ENCODE results near the gene LAMB4. TPM values are rescaled to one million over a fixed set of nuclear protein-coding genes. Genes with fewer than 3 reads are reported as not detected.

The LAMB4 gene
- total and polyA plus RNA-seq, 2 of the 8 experiments (the other 6 are each of a cell fraction or from before 2014, with no cell fraction given), result not detected

DNA sequence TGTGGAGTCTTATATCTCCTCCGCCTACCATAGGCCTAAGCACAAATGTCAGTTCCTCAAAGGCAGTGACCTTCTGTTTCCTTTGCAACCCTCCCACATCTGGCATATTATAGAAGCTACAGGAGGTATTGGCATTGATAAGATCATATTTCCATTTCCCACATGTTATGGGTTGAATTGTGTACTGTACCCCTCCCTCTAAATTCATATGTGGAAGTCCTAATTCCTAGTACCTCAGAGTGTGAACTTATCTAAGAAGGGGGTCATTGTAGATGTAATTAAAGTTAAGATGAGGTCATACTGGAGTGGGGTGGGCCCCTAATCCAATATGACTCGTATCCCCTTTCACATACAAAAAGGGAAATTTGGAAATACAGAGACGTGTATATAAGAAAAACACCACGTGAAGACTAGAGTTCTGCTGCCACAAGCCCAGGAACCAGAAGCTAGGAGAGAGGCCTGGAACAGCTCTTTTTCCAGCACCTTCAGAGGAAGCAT is 6.1 kb upstream of the LAMB4 start:
- no peak for FAIRE-seq
- WGBS, 2 experiments (ENCODE audit: extremely low coverage in 1 of 2, insufficient coverage in 1 of 2, insufficient read length in 1 of 2, insufficient replicate concordance in 2 of 2, low coverage in 1 of 2, low lambda C conversion rate in 2 of 2, missing lambda C conversion rate in 1 of 2), result 95% methylated on average over 4 of the region's 4 CpGs; no CpG with 5 or more reads in 1 of the 2 experiments

More for the DNA sequence above, 6.1 kb upstream of the LAMB4 start:
- Histone ChIP-seq H3K27ac (ENCODE audit: low read depth, low read length) (no peak overlapping the region), H2AK5ac (ENCODE audit: low read depth, low read length) (no peak overlapping the region), H2AFZ (ENCODE audit: low read length) (no peak overlapping the region), H2BK5ac (ENCODE audit: low read depth, low read length) (no peak overlapping the region), H3K18ac (ENCODE audit: extremely low read depth, low read length) (no peak overlapping the region), H3K79me2 (ENCODE audit: control insufficient read depth in 1 of 2, insufficient read depth in 2 of 2, low read length in 2 of 2) (no peaks in the 10 kb centered on the region), H3K79me1 (ENCODE audit: low read depth, low read length) (no peaks in the 10 kb centered on the region), H2BK20ac (ENCODE audit: low read length) (no peak overlapping the region), H2BK15ac (ENCODE audit: low read length) (no peak overlapping the region), H4K91ac (replicated peaks; ENCODE audit: insufficient read length, low read length) (no peak overlapping the region), H3K4me3 (ENCODE audit: extremely low read depth in 1 of 4, insufficient read depth in 2 of 4, low read depth in 3 of 4, low read length in 4 of 4) (no peak overlapping the region), H3K4me1 (replicated peaks in 1 of 4; ENCODE audit: control insufficient read depth in 3 of 4, insufficient read depth in 4 of 4, low read length in 3 of 4) (peaks cover 0 to 6% (median 1%) of the 10 kb centered on the region in 4 experiments; a peak in 1 of 7 replicates), H2BK12ac (ENCODE audit: low read depth, low read length) (no peak overlapping the region), H3K23ac (ENCODE audit: insufficient read length) (no peak overlapping the region), H2BK120ac (replicated peaks; ENCODE audit: low read depth, low read length) (no peak overlapping the region), H4K8ac (ENCODE audit: extremely low read depth, insufficient read depth, low read length) (no peak overlapping the region), H3K56ac (replicated peaks; ENCODE audit: insufficient read length, low read depth, low read length) (no peak overlapping the region), H3K36me3 (ENCODE audit: control insufficient read depth in 2 of 4, insufficient read depth in 4 of 4, low read length in 3 of 4) (no peaks in the 10 kb centered on the region), H3K27me3 (replicated peaks in 1 of 4; ENCODE audit: control insufficient read depth in 3 of 4, extremely low read depth in 1 of 4, insufficient read depth in 3 of 4, low read length in 3 of 4) (no peaks in the 10 kb centered on the region), H4K20me1 (replicated peaks in 1 of 2; ENCODE audit: control insufficient read depth in 1 of 2, insufficient read depth in 2 of 2, low read length in 2 of 2) (no peaks in the 10 kb centered on the region), H3K14ac (ENCODE audit: insufficient read length) (no peak overlapping the region), H3K4ac (replicated peaks; ENCODE audit: insufficient read length, low read depth, low read length) (no peak overlapping the region), H3K4me2 (ENCODE audit: insufficient read depth in 1 of 2, low read depth in 2 of 2, low read length in 2 of 2) (no peak overlapping the region), H3K9me3 (ENCODE audit: insufficient read depth in 2 of 2, low read depth in 1 of 2, low read length in 1 of 2) (no peaks in the 10 kb centered on the region), H3K9ac (replicated peaks in 1 of 4; ENCODE audit: extremely low read depth in 1 of 4, low read depth in 3 of 4, low read length in 3 of 4) (no peak overlapping the region), H4K5ac (ENCODE audit: insufficient read length, low read depth, low read length) (no peak overlapping the region), H3K23me2 (ENCODE audit: low read depth, low read length) (no peaks in the 10 kb centered on the region)
- DNase-seq (ENCODE audit: low read depth in 1 of 2, low spot score in 2 of 2), result no peak
- ChIA-PET POLR2A (ENCODE audit: partially characterized antibody) (no interaction called here), CTCF (ENCODE audit: partially characterized antibody) (interaction anchor here (1.3 to 9.3 kb wide), 6 partner anchors 9 to 27 kb away, joined by 3 to 64 read pairs (median 4); no protein-coding TSS in a partner anchor)
- TF ChIP-seq GABPA (IDR thresholded peaks at IDR 0.05; ENCODE audit: borderline replicate concordance, insufficient read depth, low read length), result no peak
- TF ChIP-seq POU5F1 (IDR thresholded peaks at IDR 0.05; ENCODE audit: low read depth, low read length), result no peak
- TF ChIP-seq RFX5 (IDR thresholded peaks at IDR 0.05; ENCODE audit: borderline replicate concordance, low read depth, low read length), result no peak
- TF ChIP-seq SP1 (IDR thresholded peaks at IDR 0.05; ENCODE audit: low read depth, low read length), result no peak
- TF ChIP-seq MAFK (IDR thresholded peaks at IDR 0.05; ENCODE audit: low read depth, low read length), result no peak
- TF ChIP-seq, protein P1, sequence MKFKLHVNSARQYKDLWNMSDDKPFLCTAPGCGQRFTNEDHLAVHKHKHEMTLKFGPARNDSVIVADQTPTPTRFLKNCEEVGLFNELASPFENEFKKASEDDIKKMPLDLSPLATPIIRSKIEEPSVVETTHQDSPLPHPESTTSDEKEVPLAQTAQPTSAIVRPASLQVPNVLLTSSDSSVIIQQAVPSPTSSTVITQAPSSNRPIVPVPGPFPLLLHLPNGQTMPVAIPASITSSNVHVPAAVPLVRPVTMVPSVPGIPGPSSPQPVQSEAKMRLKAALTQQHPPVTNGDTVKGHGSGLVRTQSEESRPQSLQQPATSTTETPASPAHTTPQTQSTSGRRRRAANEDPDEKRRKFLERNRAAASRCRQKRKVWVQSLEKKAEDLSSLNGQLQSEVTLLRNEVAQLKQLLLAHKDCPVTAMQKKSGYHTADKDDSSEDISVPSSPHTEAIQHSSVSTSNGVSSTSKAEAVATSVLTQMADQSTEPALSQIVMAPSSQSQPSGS (IDR thresholded peaks at IDR 0.05; ENCODE audit: low read length), result no peak
- no peak for TF ChIP-seq TEAD4 (IDR thresholded peaks at IDR 0.05; ENCODE audit: low read depth, low read length)
- TF ChIP-seq EGR1 (IDR thresholded peaks at IDR 0.05; ENCODE audit: borderline replicate concordance, low read depth, low read length), result no peak
- no peak for TF ChIP-seq SUZ12 (IDR thresholded peaks at IDR 0.05; ENCODE audit: low read length)
- no peak for TF ChIP-seq SAP30 (IDR thresholded peaks at IDR 0.05; ENCODE audit: insufficient read depth, insufficient replicate concordance, low read length)

Measured in H1 (cell line).